ENCODE data around the gene FCMR.
A peak's percentile ranks its signal among the peaks of the same experiment; 100 is the strongest.
"Not testable (repeated sequence)": the region's sequence is repeated elsewhere in the genome, so short reads cannot be mapped to it uniquely, and the experiment has no call there.

Gene FCMR

DNA sequence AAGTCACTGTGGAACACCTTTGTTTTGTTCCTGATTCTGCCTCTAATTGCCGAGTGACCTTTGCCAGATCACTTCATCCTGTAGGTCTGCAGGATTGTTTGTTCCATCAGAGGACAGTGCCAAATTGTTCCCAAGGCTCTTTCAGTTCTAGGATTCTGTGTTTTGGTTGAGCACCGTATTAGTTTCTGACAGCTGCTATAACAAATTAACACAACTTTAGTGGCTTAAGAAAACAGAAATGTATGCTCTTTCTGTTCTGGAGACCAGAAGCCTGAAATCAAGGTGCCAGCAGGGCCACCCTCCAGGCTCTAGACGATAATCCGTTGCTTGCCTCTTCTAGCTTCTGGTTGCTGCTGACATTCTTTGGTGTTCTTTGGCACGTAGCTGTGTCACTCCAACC is 27.9 kb upstream of the FCMR start:
- DNase-seq (ENCODE audit: low spot score) = no peak

DNA sequence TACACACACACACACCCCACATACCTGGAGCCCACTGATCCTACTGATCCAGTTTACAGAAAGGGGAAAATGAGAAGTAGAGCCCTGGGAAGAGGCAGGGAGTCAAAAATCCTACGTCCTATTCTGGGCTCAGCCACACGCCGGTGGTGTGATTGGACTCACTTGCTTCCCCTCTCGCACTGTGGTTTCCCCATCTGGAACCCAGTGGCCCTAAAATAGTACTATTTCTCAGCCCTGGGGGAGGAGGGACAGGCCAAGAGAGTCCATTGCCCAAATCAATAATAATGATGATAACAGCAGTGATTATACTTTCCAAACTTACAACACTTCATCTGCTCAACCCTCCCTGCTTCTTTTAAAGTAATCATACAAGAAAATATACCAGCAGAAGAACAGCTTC is 27.5 kb upstream of the FCMR start:
- no peak for DNase-seq (ENCODE audit: low spot score)

DNA sequence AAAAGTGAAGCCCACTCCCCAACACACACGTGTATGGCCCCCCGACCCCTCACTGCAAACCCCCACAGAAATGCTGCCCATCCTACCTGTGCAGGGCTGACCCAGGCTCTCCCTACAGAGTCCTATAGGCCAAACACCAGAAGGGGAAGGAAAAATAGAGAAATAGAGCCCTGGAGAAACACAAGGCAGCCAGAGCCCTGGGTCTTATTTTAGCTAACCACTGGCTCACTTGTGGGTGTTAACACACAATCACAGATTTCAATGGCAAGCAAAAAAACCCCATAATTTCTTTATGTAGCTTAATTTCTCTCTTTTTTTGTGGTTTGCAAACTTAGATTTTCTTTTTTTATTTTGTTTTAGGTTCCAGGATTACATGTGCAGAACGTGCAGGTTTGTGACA is 25.5 kb upstream of the FCMR start:
- DNase-seq (ENCODE audit: low spot score) = no peak

DNA sequence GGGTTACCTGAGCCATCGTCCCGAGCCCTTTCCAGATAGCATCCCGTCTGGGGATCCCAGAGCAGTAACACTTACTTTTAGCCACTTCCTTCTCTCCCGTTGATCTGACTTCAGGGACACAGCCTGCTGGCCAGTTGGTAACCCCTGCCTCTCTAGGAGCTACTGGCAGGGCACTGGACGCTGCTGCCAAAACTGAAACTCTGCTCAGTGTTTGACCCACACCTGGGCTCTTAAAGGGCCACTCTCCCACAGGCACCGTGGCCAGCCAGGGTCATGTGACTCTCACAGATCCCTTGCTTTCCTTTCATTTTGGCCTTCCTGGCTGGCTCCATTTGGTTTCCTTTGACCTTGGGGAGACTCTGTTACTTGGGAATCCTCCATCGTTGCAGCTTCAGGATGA is 24.5 kb upstream of the FCMR start, which contains the start of gene PIGR:
Gene PIGR (minus strand): TSS at position 206 of the 400 bp plus-strand sequence. CDS start 5,935 bp downstream, outside the sequence.
- no peak for DNase-seq (ENCODE audit: low spot score)

DNA sequence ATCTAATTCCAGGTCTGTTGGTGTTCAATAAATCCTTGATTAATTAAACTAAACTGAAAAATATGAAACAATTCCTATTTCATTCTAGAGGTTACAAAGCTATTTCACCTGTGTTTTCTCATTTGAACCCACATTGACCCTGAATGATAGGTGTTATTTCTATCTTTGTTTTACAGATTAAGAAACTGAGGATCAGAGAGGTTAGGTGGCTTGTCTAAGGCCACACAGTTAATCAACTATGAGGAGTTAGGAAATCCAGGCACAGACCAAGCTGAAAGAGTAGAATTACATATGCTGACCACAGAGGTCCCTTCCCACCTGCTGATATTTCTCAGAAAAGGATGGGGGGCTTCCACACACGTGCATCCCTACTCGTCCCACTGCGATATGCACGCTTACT is 24.0 kb upstream of the FCMR start:
- no peak for DNase-seq (ENCODE audit: low spot score)

DNA sequence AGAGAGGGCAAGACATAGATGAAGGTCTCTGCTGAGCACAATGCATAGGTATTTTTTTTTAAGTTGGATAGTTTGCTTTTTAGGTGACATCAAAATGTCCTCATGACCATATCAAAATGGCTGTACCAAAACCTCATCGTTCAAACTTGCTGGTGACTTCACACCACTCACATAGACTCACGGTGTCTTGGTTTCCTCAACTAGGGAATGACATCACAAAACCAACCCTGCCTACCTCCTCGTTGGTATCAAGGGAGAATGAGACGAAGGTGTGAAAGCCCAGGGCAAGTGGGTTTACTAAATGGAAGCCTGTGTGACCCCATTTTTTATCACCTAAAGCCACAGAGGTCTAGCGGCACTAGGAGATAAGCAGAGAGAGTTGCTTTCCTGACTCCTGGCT is 23.0 kb upstream of the FCMR start:
- DNase-seq (ENCODE audit: low spot score) = no peak

DNA sequence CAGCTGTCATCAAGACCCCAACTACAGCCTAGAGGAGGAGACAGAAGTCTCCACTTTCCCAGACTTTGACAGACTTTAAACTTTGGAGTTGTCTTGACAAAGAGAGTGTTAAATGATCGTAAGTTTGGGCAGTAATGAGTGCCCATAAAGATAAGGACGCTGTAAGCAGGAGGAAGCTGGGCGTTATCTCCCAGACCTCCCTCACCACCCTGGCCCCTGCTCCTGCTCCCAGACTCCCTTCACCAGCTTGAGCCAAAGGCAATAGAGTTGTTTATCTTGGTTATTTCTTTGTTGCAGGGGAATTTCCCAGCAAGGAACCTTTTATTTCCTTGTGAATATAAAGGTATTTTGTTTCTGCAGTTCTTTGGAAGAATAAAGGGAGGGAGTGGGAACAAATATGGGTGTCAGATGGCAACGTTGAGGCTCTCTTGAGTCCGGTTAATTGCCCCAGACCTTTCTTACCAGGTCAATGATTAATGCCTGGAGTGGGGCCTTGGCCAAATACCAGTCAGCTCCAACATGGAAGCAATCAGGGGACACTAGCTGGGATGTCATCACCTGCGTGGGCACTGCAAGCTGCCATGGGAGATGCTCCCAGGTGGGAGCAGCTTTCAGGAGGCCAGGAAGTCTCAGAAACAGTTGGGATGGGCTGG is 20.2 kb upstream of the FCMR start:
- DNase-seq (ENCODE audit: low spot score) = no peak

DNA sequence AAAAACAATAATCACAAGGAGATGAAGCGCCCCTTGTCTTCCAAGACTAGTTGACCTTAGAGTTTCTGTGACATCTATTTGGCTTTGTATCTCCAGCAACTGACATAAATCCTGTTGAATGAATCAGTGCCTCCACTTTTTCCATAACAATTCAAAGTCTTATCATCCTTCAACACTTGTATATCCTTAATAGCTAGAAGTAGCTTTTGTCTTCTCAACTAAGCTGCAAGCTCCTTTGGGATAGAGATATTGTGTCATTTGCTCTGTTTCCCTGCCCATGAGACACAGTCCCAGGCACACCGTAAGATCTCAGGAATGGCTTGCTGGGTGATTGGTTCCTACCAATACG is 18.8 kb upstream of the FCMR start:
- DNase-seq (ENCODE audit: low spot score) = no peak

DNA sequence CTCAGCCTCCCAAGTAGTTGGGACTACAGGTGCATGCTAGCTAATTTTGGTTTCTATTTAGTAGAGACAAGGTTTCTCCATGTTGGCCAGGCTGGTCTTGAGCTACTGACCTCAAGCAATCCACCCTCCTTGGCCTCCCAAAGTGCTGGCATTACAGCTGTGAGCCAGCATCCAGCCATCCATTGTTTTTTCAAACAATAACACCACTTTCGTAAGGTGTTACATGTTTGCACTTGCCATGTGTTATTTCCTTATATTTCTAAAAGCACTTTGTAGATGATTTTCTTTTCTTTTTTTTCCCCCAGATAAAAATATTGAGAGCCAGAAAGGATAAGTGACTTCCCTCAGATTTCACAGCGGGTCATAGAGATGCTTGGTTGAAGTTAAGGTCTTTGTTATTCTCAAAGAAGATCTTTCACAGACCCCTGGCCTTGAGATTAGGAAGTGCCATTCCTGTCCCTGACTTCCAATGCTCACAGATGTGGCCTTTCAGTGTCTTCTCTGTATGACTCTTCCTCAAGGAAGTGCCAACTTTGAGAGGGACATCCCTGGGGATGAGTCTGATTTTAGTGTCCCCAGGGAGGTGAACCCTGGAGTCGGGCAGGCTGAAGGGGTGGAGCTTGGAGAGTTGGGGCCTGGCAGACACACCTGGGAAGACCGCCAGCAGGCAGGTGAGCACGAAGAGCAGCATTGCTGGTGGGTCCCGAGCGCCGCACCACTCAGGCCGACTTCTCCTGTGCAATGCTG is 18.3 kb upstream of the FCMR start:
- no peak for DNase-seq (ENCODE audit: low spot score)

DNA sequence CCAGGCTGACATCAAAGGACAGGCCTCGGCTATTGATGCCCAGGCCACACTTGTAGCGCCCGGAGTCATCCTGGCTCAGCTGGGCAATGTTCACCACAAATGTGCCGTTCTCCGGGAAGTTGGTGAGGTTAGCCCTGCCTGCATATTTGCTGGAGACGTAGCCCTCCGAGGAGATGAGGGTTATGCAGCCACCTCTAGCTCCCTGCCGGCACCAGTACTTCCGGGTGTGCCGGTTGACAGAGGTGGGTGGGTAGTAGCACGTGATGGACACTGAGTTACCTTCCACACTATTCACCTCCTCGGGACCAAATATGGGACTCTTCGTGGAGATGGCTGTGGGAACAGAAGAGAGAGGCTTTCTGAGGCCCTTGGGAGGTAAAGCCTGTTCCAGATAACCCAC is 17.4 kb upstream of the FCMR start:
- DNase-seq (ENCODE audit: low spot score) = no peak

DNA sequence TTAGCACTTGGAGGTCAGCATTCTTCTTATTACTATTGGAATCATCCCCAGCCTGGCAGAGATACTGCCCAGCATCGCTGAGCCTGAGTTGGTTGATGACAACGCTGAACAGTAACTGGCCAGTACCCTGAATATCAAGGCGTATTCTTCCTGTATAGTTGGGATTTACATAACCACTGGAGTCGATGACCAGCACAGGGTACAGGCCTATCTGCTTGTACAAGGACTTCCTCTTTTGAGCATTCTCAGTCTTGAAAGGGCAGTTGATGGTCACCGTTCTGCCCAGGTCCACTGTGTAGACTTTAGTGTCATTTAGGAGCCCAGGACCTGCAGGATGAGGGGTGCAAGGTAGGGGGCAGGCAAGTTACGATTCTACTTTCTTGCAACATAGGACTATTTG is 15.7 kb upstream of the FCMR start:
- DNase-seq (ENCODE audit: low spot score) = no peak

DNA sequence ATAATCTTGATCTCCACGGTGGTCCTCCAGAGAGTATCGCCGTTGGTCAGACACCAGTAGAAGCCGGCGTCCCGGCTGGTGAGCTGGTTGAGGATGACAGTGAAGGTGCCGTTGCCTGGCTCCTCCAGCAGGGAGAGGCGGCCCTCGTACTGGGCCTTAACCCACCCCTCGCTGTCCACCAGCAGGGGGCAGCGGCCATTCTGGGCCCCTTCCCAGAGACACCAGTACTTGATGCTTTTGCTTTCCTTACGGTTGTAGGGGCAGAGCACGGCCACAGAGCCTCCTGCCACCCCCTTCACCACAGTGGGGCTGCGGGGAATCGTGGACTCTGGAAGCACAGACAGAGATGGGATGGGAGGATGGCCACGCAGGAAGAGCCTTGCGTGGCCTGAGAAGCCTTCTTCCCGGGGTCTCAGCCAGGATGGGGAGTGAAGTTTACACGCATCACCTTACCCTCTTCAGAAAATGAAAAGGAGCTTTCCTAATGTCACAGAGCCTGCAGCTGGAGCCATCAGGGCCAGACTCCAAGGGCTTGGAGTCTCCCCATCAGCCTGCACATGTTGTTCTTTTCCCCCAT is 13.8 kb upstream of the FCMR start:
- peak; percentile 45 for DNase-seq (ENCODE audit: low spot score)

DNA sequence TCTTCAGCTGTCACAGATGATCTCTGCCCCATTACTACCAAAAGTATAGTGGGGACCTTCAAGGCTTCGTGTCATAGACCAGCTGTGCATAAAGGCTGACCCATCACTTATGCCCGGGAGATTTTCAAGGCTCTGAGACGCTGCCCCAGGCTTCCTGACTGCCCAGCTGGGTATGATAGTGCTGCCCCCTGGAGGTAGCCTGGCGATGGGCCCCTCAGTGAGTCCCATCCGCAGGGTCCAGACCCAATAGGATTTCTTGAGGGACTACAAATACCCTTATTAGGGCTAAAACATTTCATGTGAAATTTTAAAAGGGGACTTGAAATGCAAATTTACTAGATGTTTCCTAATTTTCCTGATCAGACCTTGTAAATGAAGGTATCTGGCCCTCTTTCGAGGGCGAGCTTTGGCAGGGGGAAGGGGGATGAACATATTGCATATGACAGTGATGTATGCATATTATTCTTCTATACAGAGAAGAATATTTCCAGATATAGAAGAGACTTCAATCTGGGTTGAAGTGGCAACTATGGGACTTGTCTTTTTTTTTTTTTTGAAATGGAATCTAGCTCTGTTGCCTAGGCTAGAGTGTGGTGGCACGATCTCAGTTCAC is 11.7 kb upstream of the FCMR start:
- no peak for DNase-seq (ENCODE audit: low spot score)

DNA sequence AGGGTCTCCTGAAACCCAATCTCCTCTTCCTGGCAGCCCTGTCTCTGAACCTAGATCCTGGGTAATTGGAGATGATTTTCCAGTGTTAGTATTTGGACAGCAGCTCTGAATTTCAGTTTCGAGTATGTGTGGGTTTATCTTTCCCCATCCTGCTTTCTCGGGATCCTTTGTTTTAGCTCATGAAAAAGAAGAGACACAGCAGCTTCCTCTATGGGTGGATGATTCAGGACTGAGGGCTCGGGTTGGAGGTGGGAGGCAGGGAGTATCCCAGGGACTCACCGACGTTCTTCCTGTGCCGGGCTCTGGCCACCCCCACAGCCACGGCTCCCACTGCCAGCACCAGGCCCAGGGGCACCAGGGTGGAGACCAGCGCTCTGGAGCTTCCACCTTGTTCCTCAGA is 10.4 kb upstream of the FCMR start:
- no peak for DNase-seq (ENCODE audit: low spot score)

DNA sequence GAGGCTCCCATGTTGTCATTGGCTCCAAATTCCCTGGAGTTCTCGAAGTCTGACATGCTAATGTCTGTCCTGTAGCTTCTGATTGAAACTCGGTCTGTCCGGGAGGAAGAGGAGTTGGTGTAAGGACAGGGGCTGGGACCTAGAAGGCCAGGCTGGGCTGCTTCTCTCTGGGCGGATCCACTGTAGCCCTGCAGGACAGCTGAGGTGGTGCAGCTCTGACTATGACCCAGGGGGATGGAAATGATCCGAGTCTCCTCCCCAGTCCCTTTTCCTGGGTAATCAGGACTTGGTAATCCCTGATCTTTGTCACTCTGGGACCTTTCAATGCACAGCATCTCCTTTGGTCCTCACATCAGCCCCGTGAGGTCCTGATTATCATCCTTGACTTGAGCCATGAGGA is 10.0 kb upstream of the FCMR start:
- no peak for DNase-seq (ENCODE audit: low spot score)

DNA sequence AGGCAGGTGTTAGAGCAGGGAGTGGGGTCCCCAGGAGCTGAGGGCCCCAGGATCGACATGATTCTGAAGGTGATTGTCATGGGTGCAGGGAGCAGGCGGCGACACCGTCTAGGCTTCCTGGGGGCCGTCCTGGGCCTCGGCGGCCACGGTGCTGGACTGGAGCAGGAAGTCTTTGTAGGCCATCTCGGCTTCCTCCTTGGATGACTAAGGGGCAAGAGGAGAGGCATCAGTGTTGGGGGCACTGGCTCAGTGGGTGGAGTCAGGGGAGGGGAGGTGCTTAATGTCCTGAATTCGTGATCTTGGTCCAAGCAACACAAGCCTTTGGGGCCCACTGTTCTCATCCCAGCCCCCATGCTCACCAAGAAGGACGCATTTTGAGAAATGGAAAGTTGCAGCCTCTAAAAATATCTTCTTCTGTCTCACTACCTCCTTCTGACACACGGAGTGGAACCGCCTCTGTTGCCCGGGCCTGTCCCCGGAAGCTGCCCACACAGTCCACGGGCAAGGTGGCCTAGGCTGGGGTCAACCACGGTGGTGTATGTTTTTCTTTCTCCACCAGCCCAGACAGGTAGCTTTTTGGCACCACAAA is 8.6 kb upstream of the FCMR start:
- no peak for DNase-seq (ENCODE audit: low spot score)

DNA sequence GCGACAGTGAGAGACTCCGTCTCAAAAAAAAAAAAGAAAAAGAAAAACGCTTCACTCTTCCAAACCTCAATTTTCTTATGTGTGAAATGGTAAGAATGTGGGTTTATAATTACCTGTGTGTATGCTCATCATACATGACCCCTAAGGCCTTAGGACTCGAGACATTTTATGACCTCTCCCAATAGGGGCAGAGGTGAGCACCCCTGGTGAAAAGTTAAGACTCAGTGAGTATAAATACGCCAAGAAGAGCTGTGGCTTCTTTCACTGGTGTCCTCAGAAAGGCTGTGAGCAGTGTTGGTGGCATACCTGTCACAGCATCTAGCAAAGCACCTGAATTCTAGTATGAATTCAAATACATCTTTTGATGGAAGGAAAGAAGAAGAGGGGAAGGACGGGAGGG is 7.8 kb upstream of the FCMR start:
- no peak for DNase-seq (ENCODE audit: low spot score)

DNA sequence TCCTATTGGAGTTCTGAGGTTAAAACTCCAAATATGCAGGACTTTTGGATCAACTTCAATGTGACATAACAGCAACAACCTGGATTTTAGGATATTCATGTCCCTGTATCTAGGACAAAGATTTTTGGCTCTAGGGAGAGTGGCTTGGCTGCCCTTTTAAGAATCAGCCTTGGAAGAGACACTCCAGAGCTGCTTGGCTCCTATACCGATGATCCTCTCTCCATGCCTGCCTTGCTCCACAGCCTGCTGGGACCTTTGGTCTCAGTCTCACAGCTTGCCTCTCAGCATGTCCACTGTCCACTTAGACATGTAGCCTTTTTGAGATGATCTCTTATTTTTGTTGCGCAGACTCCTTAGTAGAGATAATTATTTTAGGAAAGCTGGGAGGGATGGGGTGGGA is 4.5 kb upstream of the FCMR start:
- no peak for DNase-seq (ENCODE audit: low spot score)

DNA sequence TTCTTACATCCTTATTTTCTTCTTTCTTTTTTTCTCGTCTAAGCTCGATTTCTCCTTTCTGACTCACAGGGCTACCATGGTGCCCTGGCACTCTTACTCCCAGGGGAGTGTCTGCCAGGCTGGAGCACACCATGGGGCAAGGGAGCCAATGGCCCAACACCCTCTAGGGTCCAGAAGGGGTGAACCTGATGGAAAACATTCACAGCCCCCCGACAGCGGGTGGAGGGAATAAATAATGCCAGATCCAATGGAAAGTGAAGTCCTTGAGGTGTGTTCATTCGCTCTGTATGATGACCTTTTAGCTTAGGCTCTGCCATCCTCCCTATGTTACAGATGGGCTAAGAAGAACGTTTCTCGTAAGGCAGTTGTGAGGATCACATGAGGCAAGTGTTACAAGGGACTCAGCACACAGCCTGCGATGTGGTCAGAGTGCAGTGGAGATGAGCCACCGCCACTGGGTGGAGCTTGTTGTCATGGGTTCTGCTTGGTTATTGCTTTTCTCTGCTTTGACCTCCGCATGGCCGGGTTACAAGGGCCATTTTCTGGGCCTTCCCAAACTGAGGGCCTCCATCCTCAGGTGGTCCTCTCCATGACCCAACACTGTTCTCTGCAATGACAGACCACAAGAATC is 3.5 kb upstream of the FCMR start:
- DNase-seq (ENCODE audit: low spot score) = no peak

DNA sequence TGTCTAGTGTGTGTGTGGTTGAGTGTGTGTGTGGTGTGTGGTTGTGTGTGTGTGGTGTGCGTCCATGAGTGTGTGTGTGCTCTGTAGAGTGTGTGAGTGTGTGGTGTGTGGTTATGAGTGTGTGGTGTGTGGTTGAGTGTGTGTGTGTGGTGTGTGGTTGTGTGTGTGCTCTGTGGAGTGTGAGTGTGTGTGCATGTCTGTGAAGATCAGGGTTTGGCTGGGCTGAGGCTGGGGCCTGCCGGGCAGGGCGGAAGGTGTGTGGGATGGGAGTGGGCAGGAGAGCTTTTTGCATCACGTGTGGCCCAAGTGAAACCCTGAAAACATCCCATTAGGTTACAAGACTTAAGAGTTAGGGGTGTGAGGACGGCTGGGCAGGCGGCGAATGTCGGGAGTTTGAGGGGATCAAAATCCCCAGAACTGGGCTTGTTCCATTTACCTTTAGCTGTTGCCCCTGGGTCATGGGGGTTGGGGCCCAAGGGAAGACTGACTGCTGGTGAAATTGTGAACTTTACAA is 2.9 kb upstream of the FCMR start:
- DNase-seq (ENCODE audit: low spot score) = no peak

DNA sequence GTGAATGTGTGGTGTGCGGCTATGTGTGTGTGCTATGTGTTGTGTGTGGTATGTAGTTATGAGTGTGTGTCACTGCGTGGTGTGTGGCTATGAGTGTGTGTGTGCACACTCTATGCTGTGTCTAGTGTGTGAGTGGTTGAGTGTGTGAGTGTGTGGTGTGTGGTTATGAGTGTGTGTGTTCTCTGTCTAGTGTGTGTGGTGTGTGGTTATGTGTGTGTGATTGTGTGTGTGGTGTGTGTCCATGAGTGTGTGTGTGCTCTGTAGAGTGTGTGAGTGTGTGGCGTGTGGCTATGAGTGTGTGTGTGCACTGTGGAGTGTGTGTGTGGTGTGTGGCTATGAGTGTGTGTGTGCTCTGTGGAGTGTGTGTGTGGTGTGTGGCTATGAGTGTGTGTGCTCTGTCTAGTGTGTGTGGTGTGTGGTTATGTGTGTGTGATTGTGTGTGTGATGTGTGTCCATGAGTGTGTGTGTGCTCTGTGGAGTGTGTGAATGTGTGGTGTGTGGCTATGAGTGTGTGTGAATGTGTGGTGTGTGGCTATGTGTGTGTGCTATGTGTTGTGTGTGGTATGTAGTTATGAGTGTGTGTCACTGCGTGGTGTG is 2.3 kb upstream of the FCMR start:
- not testable (repeated sequence) for DNase-seq (ENCODE audit: low spot score)

All from COLO829 (cell line).